HepG2 (cell line): ENCODE data around the gene ENO2. TPM values are rescaled to one million over a fixed set of nuclear protein-coding genes. Genes with fewer than 3 reads are reported as not detected.

Experiments
- GLI4 ChIP-seq: sonication (generic); formaldehyde crosslinking; IDR thresholded peaks from 2 replicates; pipeline ENCODE4 v1.5.1; 2020; ENCODE audit warnings: missing genetic modification reagents, mild to moderate bottlenecking, moderate library complexity, borderline replicate concordance
- MXD4 ChIP-seq: IDR thresholded peaks from 2 replicates; pipeline ENCODE4 v1.6.1; 2016; ENCODE audit warnings: mild to moderate bottlenecking, missing biosample characterization, missing genetic modification reagents
- ZNF224 ChIP-seq: sonication (generic); formaldehyde crosslinking; IDR thresholded peaks from 2 replicates; pipeline ENCODE4 v1.5.0; 2020; ENCODE audit warnings: mild to moderate bottlenecking, missing genetic modification reagents
- ZNF343 ChIP-seq: sonication (generic); formaldehyde crosslinking; IDR thresholded peaks from 2 replicates; pipeline ENCODE4 v1.4.0; 2020; ENCODE audit warnings: mild to moderate bottlenecking, missing genetic modification reagents
- ZNF546 ChIP-seq: sonication (generic); formaldehyde crosslinking; conservative IDR thresholded peaks from 2 replicates; pipeline ENCODE4 v1.8.1; 2023; ENCODE audit warnings: mild to moderate bottlenecking, missing genetic modification reagents
- ZNF746 ChIP-seq: sonication (generic); formaldehyde crosslinking; IDR thresholded peaks from 2 replicates; pipeline ENCODE4 v1.8.0; 2022; ENCODE audit warnings: mild to moderate bottlenecking, missing genetic modification reagents
- polyA plus RNA-seq, 8 experiments: library from polyadenylated mRNA; depleted of rRNA in 3 of 8; stranded (reverse) in 7 of 8; unstranded in 1 of 8; fragments of >200 nt; fragmentation: Illumina TruSeq in 4 of 8; extraction: Trizol in 4 of 8; gene quantifications; 2 replicates each; pipeline versions ENCODE4 v1.2.1 to v1.2.3, GENCODE V29; 2011 to 2016; ENCODE audit warnings: low read depth in 4 of 8, missing spikeins in 1 of 8, mixed read lengths in 1 of 8; ENCODE audit not compliant: insufficient read depth in 1 of 8
- total RNA-seq, 5 experiments: library from RNA; depleted of rRNA; stranded (reverse); fragments of >200 nt; fragmentation: Illumina TruSeq; extraction: Trizol; gene quantifications; 2 replicates each; pipeline ENCODE4 v1.2.3, GENCODE V29; 2016; ENCODE audit warnings: low read depth in 1 of 5
- TF ChIP-seq, protein P1 (sequence below): sonication (generic); formaldehyde crosslinking; IDR thresholded peaks from 2 replicates; pipeline ENCODE4 v1.4.0; 2020; ENCODE audit warnings: missing genetic modification reagents, borderline replicate concordance
- TF ChIP-seq, protein P2 (sequence below): sonication (generic); formaldehyde crosslinking; IDR thresholded peaks from 2 replicates; pipeline ENCODE4 v1.8.0; 2022; ENCODE audit warnings: missing genetic modification reagents, mild to moderate bottlenecking, moderate library complexity, borderline replicate concordance
- TF ChIP-seq, protein P3 (sequence below): sonication (generic); formaldehyde crosslinking; IDR thresholded peaks from 2 replicates; pipeline ENCODE4 v1.5.0; 2020; ENCODE audit warnings: mild to moderate bottlenecking, missing genetic modification reagents, moderate library complexity
- TF ChIP-seq, protein P4 (sequence below): sonication (generic); formaldehyde crosslinking; IDR thresholded peaks from 2 replicates; pipeline ENCODE4 v1.5.1; 2020; ENCODE audit warnings: mild to moderate bottlenecking, missing genetic modification reagents, borderline replicate concordance
- TF ChIP-seq, protein P5 (sequence below): sonication (generic); formaldehyde crosslinking; IDR thresholded peaks from 2 replicates; pipeline ENCODE4 v1.8.1; 2023; ENCODE audit warnings: mild to moderate bottlenecking, moderate library complexity, missing genetic modification reagents

ENO2 gene
- total and polyA plus RNA-seq, 2 of the 13 experiments (the other 11 are each of a cell fraction or from before 2014, with no cell fraction given), result 19.3 to 136 TPM

DNA sequence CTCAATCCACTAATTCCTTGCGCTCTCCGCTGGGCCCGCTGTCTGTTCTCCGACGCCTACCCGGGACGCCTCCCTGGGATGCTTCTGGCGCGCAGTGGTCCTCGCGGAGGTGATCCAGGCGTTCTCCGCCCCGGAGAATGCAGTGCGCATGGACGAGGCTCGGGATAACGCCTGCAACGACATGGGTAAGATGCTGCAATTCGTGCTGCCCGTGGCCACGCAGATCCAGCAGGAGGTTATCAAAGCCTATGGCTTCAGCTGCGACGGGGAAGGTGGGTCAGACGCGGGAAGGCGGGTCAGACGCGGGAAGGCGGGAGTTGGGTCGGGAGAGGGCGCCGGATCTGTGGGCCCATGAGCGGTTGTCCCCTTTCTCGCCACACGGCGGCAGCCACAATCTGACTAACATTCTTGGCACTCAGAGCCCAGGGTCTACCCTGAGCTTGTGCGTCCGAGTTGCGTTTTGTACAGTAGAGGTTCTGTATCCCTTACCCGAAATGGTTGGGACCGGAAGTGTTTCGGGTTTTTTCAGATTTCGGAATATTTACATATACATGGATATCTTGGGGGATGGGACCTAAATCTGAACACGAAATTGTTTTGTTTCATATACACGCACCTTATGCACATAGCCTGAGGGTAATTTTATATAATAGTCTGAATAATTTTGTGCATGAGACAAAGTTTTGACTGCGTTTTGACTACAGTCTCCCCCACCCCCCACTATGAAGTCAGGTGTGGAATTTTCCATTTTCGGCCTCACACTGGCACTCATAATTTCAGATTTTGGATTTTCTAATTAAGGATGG is 30.2 kb downstream of the ENO2 start (continued):
- TF ChIP-seq, protein P1, sequence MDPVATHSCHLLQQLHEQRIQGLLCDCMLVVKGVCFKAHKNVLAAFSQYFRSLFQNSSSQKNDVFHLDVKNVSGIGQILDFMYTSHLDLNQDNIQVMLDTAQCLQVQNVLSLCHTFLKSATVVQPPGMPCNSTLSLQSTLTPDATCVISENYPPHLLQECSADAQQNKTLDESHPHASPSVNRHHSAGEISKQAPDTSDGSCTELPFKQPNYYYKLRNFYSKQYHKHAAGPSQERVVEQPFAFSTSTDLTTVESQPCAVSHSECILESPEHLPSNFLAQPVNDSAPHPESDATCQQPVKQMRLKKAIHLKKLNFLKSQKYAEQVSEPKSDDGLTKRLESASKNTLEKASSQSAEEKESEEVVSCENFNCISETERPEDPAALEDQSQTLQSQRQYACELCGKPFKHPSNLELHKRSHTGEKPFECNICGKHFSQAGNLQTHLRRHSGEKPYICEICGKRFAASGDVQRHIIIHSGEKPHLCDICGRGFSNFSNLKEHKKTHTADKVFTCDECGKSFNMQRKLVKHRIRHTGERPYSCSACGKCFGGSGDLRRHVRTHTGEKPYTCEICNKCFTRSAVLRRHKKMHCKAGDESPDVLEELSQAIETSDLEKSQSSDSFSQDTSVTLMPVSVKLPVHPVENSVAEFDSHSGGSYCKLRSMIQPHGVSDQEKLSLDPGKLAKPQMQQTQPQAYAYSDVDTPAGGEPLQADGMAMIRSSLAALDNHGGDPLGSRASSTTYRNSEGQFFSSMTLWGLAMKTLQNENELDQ (CRISPR knock-in tag), result no peak
- TF ChIP-seq ZNF546 (0 out of 2 replicates have a peak, but pooled peaks have one; percentile 63), GLI4 (CRISPR knock-in tag) (peak; percentile 59; the same call in 1 of the 2 replicates), MXD4 (CRISPR knock-in tag) (no peak), ZNF746 (CRISPR knock-in tag) (peak; percentile 65; the same call in 1 of the 2 replicates), ZNF224 (CRISPR knock-in tag) (no peak), ZNF343 (no peak; the same call in 1 of the 2 replicates)
- TF ChIP-seq, protein P2, sequence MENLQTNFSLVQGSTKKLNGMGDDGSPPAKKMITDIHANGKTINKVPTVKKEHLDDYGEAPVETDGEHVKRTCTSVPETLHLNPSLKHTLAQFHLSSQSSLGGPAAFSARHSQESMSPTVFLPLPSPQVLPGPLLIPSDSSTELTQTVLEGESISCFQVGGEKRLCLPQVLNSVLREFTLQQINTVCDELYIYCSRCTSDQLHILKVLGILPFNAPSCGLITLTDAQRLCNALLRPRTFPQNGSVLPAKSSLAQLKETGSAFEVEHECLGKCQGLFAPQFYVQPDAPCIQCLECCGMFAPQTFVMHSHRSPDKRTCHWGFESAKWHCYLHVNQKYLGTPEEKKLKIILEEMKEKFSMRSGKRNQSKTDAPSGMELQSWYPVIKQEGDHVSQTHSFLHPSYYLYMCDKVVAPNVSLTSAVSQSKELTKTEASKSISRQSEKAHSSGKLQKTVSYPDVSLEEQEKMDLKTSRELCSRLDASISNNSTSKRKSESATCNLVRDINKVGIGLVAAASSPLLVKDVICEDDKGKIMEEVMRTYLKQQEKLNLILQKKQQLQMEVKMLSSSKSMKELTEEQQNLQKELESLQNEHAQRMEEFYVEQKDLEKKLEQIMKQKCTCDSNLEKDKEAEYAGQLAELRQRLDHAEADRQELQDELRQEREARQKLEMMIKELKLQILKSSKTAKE (CRISPR knock-in tag), result peak; percentile 67; the same call in 1 of the 2 replicates
- TF ChIP-seq, protein P3, sequence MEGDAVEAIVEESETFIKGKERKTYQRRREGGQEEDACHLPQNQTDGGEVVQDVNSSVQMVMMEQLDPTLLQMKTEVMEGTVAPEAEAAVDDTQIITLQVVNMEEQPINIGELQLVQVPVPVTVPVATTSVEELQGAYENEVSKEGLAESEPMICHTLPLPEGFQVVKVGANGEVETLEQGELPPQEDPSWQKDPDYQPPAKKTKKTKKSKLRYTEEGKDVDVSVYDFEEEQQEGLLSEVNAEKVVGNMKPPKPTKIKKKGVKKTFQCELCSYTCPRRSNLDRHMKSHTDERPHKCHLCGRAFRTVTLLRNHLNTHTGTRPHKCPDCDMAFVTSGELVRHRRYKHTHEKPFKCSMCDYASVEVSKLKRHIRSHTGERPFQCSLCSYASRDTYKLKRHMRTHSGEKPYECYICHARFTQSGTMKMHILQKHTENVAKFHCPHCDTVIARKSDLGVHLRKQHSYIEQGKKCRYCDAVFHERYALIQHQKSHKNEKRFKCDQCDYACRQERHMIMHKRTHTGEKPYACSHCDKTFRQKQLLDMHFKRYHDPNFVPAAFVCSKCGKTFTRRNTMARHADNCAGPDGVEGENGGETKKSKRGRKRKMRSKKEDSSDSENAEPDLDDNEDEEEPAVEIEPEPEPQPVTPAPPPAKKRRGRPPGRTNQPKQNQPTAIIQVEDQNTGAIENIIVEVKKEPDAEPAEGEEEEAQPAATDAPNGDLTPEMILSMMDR (CRISPR knock-in tag), result peak; percentile 96
- TF ChIP-seq, protein P4, sequence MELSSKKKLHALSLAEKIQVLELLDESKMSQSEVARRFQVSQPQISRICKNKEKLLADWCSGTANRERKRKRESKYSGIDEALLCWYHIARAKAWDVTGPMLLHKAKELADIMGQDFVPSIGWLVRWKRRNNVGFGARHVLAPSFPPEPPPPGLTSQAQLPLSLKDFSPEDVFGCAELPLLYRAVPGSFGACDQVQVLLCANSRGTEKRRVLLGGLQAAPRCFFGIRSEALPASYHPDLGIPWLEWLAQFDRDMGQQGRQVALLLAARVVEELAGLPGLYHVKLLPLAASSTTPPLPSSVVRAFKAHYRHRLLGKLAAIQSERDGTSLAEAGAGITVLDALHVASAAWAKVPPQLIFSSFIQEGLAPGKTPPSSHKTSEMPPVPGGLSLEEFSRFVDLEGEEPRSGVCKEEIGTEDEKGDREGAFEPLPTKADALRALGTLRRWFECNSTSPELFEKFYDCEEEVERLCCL (CRISPR knock-in tag), result no peak
- TF ChIP-seq, protein P5, sequence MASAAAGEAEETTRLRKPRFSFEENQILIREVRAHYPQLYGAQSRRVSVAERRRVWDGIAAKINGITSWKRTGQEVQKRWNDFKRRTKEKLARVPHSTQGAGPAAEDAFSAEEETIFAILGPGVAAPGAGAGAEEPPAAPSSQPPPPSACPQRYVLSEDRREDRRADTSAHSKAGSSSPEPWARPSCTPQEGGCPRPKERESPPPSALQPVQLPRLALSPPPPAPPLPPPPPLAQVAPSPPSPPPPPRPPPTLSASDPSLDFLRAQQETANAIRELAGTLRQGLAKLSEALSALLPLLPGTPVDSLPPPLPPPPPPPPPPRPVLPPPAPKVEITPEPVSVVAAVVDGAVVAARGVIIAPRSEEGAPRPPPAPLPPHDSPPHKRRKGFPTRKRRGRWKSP (CRISPR knock-in tag), result no peak
